GM18511 (cell line): Measurements from ENCODE around the gene EPAS1.

Experiments used
- ATAC-seq: cut with Tn5 transposase; IDR thresholded peaks from one replicate; pipeline ENCODE4 v1.9.1; 2021; ENCODE audit warnings: mild to moderate bottlenecking, moderate library complexity; ENCODE audit not compliant: unreplicated experiment

EPAS1 gene

GRCh38 chr2:46402874-46403273 lies 105.7 kb downstream of the EPAS1 start:
- ATAC-seq: no peak

- no peak for ATAC-seq
Measured at GRCh38 chr2:46404181-46404759, 107.1 kb downstream of the EPAS1 start.

- no peak for ATAC-seq
Measured at GRCh38 chr2:46407852-46408455, 110.7 kb downstream of the EPAS1 start.

GRCh38 chr2:46409756-46410155 lies 112.5 kb downstream of the EPAS1 start:
- no peak for ATAC-seq

GRCh38 chr2:46410273-46411244 lies 113.4 kb downstream of the EPAS1 start:
- ATAC-seq: no peak

- no peak for ATAC-seq
Measured at GRCh38 chr2:46411245-46411641, 114.0 kb downstream of the EPAS1 start.

- ATAC-seq: no peak
Measured at GRCh38 chr2:46411985-46412384, 114.8 kb downstream of the EPAS1 start.

GRCh38 chr2:46413111-46413510 lies 115.9 kb downstream of the EPAS1 start:
- ATAC-seq: no peak

GRCh38 chr2:46413631-46414030 lies 116.4 kb downstream of the EPAS1 start:
- ATAC-seq: no peak

- no peak for ATAC-seq
Measured at GRCh38 chr2:46414701-46415100, 117.5 kb downstream of the EPAS1 start.

GRCh38 chr2:46416280-46416679 lies 119.1 kb downstream of the EPAS1 start:
- ATAC-seq: no peak

- ATAC-seq: no peak
Measured at GRCh38 chr2:46416739-46417403, 119.7 kb downstream of the EPAS1 start.

- no peak for ATAC-seq
Measured at GRCh38 chr2:46420945-46421344, 123.7 kb downstream of the EPAS1 start.

GRCh38 chr2:46421361-46421760 lies 124.2 kb downstream of the EPAS1 start:
- ATAC-seq: no peak

- ATAC-seq: no peak
Measured at GRCh38 chr2:46422717-46423394, 125.6 kb downstream of the EPAS1 start.

- no peak for ATAC-seq
Measured at GRCh38 chr2:46424937-46425336, 127.7 kb downstream of the EPAS1 start.

GRCh38 chr2:46428911-46429436 lies 131.8 kb downstream of the EPAS1 start:
- ATAC-seq: no peak

GRCh38 chr2:46430413-46430812 lies 133.2 kb downstream of the EPAS1 start:
- ATAC-seq: no peak

- no peak for ATAC-seq
Measured at GRCh38 chr2:46430992-46431391, 133.8 kb downstream of the EPAS1 start.

GRCh38 chr2:46431481-46432235 lies 134.5 kb downstream of the EPAS1 start:
- ATAC-seq: no peak
